Hypothalamus (tissue), 51 donors: Measurements from ENCODE around the gene CHFR.
"Not testable (repeated sequence)": the region's sequence is repeated elsewhere in the genome, so short reads cannot be mapped to it uniquely, and the experiment has no call there.

ENCODE experiments used
- DNase-seq, 51 donors: peaks; one replicate each; lab custom pipeline; 2025; lab: John Stamatoyannopoulos, UW

CHFR gene

DNA sequence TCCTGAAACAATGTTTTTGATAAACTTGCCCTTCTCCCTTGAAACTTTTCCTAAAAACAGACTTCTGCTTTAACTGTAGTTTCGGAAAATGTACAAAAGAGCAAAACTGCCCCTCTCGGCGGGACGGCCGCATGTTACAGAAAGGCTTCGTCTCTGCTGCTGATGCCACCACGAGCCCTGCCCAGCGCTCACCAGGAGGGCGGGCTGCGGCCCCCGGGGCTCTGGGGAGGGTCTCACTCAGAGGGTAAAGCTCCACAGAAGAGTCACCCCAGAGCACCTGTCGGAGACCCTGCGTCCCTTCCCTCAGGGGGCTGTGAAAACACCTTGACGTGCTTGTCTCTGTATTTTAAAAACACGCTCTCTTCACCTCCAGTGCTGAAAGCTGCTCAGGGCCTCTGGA lies 46.3 kb downstream of the CHFR start:
- DNase-seq, result no peak

DNA sequence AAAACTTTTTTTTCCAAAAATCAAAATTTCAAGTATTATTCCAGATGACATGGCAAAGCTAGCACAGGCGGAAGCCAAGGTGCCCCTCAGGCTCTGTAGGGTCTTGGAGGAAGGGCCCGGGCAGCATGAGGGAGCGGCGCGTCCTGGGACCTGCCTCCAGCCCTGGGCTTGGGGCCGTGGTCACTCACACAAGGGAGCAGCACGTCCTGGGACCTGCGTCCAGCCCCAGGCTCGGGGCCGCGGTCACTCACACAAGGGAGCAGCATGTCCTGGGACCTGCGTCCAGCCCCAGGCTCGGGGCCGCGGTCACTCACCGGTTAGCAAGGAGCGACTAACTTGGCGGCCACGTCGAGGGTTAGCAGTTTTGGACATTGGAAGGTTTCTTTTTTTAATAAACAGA lies 46.9 kb downstream of the CHFR start:
- no peak for DNase-seq

DNA sequence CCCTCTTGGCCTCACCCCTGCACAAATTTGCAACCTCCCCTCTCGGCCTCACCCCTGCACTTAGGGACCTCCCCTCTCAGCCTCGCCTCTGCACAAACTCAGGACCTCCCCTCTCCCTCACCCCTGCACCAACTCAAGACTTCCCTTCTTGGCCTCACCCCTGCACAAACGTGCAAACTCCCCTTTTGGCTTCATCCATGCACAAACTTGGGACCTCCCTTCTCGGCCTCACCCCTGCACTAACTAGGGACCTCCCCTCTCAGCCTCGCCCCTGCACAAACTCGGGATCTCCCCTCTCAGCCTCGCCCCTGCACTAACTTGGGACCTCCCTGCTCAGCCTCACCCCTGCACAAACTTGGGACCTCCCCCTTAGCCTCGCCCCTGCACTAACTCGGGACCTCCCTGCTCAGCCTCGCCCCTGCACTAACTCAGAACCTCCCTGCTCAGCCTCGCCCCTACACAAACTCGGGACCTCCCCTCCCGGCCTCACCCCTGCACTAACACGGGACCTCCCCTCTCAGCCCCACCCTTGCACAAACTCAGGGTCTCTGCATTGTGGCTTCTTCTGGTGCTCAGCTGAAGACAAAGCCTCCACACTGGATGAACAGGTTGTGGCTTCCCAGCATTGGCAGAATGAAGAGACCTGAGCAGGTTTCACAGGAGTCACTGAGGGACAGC lies 47.7 kb downstream of the CHFR start:
- no peak for DNase-seq

DNA sequence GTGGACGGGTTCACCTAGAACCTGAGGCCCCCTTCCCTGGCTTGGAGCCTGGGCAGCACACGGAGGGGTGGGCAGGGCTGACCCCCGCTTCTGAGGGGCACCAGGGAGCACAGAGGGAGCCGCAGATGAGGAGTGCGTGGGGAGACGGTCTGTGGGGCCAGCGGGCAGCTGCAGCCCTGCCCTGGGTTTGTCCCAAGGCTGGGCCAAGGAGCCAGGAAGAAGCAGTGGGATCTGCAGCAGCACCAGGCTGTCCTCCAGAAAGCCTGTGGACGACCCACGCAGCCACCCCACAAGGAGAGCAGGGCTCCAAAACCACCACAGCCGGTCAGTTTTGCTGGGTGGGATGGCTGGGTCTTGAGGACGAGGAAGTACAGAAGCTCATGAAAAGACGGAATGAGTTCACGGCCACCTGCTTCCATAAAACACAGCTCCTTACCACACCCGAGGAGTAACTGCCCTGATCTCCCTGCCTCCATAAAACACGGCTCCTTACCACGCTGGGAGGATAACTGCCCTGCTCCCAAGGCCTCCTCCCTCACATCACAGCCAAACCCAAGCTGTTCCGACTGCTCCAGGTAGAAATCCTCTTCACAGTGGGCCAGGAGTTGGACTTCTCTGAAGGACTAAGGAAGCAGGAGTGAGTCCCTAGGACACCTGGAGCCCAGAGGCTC lies 48.9 kb downstream of the CHFR start:
- no peak for DNase-seq

DNA sequence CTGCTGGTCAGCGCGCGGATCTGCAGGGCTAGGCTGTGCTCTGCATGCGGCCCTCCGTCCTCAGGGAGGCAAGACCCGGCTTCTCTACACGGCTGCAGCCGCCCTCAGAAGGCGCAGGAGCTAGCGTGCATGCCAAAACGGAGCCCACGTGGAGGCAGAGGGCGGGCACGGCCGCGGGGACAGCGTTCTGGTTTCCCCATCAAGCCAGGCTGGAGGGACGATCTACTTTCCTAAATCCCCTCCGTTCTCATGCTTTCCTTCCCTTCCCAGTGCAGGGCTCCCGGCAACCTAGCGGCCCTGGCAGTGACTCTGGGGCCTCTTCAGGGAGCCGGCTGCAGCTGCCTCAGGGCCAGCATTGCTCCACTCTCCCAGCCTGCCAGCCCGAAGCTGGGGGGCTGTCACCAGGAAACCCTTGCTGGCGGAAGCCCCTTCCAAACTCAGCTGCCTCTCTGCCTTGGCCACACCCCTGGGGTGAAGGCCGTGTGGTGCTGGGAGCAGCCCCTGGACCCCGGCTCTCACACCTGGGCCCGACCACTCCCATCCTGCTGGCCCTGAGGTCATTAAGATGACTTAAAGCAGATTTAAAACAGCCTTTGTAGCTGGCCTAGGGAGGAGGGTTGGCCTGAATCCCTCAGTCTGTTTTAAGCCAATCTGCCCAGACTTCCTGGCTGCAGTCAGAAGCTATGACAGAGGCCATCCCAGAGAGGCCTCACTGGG lies 49.6 kb downstream of the CHFR start:
- peak in 2 of 51 donors; percentile 6 to 9 for DNase-seq

DNA sequence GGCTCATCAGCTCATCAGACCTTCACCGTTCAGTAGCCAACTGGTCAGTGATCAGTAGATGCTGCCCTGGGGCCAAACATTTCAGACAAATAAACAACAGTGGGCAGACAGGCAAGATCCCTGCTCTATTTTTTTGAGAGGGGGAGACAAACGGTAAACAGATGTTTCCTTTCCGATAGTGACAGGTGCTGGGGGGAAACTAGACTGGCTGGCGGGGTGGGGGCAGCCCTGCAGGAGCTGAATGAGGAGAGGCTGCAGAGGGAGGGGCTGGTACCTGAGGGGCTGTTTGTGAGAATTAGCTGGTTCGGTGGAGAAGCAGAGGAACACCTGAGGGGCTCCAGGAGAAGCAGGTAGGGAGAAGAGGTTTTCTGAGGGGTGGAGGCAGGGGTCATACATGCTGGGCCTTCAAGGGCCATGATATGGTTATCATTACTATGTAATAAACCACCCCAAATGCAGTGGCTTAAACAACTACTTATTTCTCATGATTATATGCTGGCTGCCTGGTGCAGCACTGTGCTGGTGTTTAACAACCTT lies 50.5 kb downstream of the CHFR start:
- no peak for DNase-seq

DNA sequence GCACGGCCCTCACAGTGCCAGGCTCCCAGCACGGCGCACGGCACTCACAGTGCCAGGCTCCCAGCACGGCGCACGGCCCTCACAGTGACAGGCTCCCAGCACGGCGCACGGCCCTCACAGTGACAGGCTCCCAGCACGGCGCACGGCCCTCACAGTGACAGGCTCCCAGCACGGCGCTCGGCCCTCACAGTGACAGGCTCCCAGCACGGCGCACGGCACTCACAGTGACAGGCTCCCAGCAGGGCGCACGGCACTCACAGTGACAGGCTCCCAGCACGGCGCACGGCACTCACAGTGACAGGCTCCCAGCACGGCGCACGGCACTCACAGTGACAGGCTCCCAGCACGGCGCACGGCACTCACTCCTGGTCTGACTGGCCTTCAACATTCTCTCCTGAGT lies 51.2 kb downstream of the CHFR start:
- not testable (repeated sequence) for DNase-seq

DNA sequence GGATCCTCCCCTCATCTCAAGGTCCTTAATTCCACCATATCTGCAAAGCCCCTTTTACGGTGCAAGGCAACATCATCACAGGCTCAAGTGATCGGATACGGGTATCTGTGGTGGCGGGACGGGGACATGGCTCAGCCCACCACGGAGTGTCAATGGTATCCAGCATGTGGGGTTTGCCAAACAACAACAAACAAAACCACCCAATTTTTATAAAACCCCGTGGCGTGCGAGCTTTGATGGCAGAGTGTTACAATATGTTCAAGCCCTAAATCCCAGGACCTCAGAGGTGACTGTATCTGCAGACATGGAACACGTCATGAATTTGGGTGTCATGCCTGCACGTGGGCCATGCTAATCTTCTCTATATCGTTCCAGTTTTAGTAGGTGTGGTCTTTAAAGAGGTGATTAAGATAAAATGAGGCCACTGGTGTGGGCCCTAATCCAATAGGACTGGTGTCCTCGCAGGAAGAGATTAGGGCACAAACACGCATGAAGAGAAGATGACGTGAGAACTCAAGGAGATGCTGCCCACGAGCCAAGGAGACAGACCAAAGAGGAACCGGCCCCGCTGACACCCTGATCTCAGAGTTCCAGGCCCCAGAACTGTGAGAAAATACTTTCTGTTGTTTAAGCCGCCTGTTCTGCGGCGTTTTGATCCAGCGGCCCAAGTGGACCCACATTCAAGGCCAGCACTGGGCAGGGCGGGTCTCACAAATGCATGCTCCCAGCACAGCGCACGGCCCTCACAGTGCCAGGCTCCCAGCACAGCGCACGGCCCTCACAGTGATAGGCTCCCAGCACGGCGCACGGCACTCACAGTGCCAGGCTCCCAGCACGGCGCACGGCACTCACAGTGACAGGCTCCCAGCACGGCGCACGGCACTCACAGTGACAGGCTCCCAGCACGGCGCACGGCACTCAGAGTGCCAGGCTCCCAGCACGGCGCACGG lies 52.1 kb downstream of the CHFR start:
- DNase-seq, result no peak

DNA sequence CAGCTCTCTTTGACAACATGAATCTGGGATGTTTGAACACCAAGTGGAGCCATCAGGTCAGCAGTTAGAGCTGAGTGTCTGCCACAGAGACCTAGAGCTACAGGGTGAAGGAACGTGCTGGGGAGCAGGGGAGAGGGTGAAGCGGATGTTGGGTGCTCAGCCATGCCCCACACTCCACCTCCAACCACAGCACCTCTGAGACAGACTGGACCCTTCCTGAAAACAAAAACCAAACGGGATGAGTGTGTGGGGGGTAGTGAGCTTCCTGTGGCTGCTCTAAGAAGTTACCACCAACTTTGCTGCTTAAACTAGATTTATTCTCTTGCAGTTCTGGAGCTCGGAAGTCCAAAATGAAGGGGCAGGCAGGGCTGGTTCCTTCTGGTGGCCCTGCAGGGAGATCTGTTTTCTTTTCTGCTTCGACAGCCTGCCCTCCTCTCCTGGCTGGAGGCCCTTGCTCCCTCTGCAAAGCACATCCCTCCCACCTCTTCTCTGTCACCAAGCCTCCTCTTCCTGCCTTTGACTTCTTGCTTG lies 53.2 kb downstream of the CHFR start:
- no peak for DNase-seq

DNA sequence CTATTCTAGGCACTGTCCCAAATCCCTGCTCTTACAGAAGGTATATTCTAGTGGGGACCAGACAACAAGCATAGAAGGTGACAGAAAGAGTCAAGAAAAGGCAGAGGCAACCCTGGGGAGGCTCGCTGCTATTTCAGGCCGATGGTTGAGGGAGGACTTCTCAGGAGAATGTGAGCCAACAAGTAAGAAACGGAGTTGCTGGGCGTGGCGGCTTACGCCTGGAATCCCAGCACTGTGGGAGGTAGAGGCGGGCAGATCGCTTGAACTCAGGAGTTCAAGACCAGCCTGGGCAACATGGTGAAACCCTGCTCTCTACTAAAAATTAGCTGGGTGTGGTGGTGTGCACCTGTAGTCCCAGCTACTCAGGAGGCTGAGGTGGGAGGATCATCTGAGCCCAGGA lies 54.1 kb downstream of the CHFR start:
- DNase-seq, result no peak

DNA sequence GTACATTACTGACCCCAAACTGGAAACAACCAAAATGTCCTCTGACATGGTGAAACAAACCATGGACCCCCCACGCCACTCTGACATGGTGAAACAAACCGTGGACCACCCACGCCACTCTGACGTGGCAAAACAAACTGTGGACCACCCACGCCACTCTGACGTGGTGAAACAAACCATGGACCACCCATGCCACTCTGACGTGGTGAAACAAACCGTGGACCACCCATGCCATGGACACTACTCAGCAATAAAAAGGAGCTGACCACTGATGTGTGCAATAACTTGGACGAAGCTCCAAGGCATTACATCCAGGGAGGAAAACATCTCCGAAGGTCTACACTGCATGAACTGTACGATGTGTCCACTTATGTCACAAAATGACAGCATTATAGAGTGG lies 55.6 kb downstream of the CHFR start:
- DNase-seq, result no peak

DNA sequence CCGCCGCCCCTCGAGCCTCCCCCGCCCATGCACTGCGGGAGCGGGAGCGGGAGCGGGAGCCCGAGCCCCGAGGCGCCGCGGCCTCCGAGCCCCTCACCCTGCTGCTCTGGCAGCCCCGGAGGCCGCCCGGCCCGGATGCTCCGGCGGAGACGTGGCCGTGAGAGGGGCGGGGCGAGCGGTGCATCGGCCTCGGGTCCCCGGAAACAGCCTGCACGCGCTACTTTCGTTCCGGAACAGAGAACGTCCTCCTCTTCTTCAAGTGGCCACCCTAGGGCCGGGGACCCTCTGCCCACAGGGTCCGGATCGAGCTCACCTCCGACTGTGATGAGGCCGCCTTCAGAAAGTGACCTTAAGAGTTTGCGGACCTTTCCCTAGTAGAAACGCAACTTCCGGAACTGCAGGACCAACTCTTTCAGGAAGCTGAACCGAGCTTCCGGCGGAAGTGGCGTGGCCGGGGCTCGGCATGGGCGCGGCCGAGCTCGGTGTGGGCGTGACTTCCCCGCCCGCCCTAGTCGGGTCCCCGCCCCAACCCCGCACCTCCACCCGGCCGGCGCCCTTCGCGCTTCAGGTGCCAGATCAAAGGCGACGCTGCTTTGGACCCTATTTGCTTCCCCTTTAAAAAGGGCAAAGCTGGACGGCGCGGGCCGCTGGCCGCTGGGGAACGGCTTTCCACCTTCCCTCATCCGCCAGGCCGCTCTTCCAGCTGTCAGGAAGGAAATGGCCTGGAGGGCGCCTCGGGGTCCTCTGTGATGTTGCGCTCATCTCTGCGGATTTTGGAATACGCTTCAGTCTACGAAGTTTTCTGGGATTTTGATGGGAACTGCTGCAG lies 58.5 kb downstream of the CHFR start, which contains the start of gene GOLGA3:
Gene GOLGA3 (minus strand): TSS at position 164 of the 829 bp plus-strand sequence. CDS start 6,741 bp downstream, outside the sequence.
- DNase-seq, result peak; percentile 54 to 95 (median 87)

DNA sequence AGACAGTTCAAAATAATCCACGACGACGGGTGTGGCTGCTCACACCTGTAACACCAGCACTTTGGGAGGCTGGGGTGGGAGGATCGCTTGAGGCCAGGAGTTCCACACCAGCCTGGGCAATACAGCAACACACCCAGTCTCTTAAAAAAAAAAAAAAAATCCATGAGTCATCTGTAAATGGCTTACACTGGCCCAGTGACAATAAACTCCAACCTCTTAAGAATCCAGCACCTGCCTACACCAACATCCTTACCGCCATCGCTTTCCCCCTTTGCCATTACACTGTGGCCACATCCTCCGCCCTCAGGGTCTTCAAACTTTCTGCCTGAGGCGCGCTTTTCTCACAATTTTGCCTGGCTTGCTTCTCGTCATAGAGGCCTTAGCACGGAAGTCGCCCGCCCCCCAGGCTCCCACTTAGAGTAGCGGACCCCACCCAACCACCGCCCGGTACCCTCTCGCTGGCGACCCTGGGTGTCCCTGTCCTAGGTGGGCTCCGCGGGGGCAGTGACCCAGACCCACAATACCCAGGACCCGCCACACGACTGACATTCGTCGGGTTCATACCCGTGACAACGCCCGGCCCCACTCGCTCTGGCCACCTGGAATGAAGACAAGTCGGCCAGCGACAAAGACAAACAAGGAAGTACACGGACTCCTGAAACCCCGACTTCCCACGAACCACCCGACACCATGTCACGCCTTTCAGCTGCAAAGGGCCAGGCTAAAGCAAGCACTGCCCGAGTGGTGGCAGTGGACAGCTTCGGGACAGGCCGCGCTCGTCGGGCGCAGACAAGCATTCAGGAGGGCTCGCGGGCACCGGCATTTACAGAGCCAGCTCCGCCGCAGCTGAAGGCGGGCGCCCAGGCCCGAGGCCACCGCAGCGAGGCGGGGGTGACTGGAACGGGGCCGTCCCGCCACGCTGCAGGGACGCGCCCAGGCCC lies 59.4 kb downstream of the CHFR start:
- DNase-seq, result peak in 5 of 51 donors; percentile 21 to 55 (median 37)

DNA sequence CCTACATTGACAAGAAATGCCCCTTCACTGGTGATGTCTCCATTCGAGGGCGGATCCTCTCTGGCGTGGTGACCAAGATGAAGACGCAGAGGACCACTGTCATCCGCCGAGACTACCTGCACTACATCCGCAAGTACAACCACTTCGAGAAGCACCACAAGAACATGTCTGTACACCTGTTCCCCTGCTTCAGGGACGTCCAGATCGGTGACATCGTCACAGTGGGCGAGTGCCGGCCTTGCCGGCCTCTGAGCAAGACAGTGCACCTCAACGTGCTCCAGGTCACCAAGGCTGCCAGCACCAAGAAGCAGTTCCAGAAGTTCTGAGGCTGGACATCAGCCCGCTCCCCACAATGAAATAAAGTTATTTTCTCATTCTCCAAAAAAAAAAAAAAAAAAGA lies 61.5 kb downstream of the CHFR start:
- no peak for DNase-seq

DNA sequence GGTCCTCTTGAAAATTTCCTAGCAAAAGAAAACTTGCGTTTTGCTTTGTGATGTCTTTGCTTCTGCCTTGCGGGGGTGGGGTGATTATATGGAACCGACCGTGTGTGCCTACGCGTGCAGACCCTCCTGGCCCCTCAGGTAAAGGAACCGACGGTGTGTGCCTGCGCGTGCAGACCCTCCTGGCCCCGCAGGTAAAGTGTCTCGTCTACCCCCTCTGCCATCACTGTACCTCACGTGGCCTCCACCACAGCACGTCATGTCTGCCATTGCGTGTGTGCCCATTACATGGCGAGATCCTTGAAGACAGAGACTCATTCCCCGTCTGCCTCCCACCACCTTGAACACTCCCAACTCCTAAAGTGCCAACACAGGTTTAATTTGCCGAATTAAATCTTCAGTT lies 62.3 kb downstream of the CHFR start:
- no peak for DNase-seq

DNA sequence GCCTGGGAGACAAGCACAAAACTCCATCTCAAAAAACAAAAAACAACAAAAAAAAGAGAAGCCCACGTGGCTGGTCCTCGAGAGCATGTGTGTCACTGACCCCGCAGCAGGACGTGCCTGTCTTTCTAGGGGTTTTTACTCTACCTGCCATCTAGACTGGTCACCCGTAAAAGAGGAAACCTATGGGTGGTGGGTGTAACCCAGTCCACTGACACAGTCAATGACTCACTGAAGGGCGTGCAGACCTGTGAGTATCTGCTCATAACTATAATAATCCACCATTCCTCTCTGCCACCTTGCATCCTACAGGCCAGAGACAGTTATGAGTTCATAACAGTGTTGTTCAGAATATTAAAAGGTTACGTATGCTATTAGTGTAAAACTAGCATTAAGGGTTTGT lies 63.4 kb downstream of the CHFR start:
- DNase-seq, result no peak

DNA sequence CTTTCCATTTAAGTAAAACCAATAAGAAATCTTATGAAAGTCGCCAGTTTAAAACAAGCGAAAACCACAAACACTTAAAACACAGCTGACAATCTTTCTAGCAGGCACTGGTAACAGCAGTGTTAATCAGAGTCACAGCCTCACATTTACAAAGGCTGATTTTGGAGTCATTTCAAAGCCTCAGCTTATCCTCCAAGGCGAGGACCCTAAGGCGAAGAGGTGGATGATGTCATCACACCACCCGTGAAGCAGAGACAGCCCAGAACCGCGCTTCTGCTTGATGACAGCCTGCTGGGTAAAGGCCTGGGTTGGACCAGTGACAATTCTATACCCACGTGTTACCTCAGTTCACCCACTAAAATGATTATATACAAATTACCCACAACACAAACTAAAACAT lies 68.8 kb downstream of the CHFR start:
- DNase-seq, result no peak

DNA sequence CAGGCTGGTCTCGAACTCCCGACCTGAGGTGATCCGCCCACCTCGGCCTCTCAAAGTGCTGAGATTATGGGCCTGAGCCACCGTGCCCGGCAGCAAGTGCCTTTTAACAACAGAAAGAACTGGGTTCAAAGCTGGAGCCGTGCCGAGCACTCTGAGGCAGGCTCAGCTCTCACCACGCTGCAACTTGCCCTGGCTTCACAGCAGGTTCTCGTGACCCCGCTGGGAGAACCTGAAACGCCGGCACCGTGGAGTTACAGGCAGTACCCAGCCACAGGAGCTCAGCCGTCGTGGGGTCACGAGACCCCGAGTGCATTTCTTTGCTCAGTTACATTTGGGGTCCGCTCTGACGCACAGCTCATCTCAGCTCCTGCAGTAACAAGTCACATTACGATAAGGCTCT lies 73.2 kb downstream of the CHFR start:
- DNase-seq, result no peak
